OCI-M1 (cell line): ENCODE measurements around the gene LSMEM2.
"Not testable (repeated sequence)": the region's sequence is repeated elsewhere in the genome, so short reads cannot be mapped to it uniquely, and the experiment has no call there.

Source experiments
- DNase-seq: peaks from one replicate; lab custom pipeline; 2025; lab: John Stamatoyannopoulos, UW

The LSMEM2 gene

GRCh38 chr3:50264964-50265485 is 13.9 kb upstream of the LSMEM2 start:
- DNase-seq = no peak

- DNase-seq = no peak
Observed at GRCh38 chr3:50265571-50265970, 13.3 kb upstream of the LSMEM2 start.

- no peak for DNase-seq
Observed at GRCh38 chr3:50266017-50266416, 12.9 kb upstream of the LSMEM2 start.

GRCh38 chr3:50266836-50267235 is 12.1 kb upstream of the LSMEM2 start:
- no peak for DNase-seq

GRCh38 chr3:50267280-50267913 is 11.5 kb upstream of the LSMEM2 start:
- DNase-seq = no peak

GRCh38 chr3:50268276-50268675 is 10.6 kb upstream of the LSMEM2 start:
- no peak for DNase-seq

- no peak for DNase-seq
Observed at GRCh38 chr3:50268703-50269451, 10.0 kb upstream of the LSMEM2 start, which contains the start of gene SEMA3B. SEMA3B (plus strand) TSS chr3:50269147; CDS start chr3:50269241, 94 bp downstream.

GRCh38 chr3:50269460-50269859 is 9.4 kb upstream of the LSMEM2 start:
- no peak for DNase-seq

GRCh38 chr3:50269977-50270413 is 8.9 kb upstream of the LSMEM2 start:
- DNase-seq = no peak

GRCh38 chr3:50270422-50271224 is 8.3 kb upstream of the LSMEM2 start:
- DNase-seq = no peak

GRCh38 chr3:50271314-50271936 is 7.5 kb upstream of the LSMEM2 start:
- DNase-seq = no peak

GRCh38 chr3:50272538-50272910 is 6.4 kb upstream of the LSMEM2 start:
- DNase-seq = not testable (repeated sequence)

- peak; percentile 89 for DNase-seq
Observed at GRCh38 chr3:50272911-50273688, 5.8 kb upstream of the LSMEM2 start.

- no peak for DNase-seq
Observed at GRCh38 chr3:50273689-50274065, 5.2 kb upstream of the LSMEM2 start.

- DNase-seq = peak; percentile 70
Observed at GRCh38 chr3:50274371-50275104, 4.3 kb upstream of the LSMEM2 start.

GRCh38 chr3:50275141-50275995 is 3.5 kb upstream of the LSMEM2 start:
- no peak for DNase-seq

- DNase-seq = no peak
Observed at GRCh38 chr3:50275996-50276761, 2.7 kb upstream of the LSMEM2 start.

GRCh38 chr3:50276762-50277101 is 2.2 kb upstream of the LSMEM2 start:
- DNase-seq = no peak
